ENCODE data around the gene GUSB. TPM values are rescaled to one million over a fixed set of nuclear protein-coding genes. Genes with fewer than 3 reads are reported as not detected.

Gene GUSB
- total and polyA plus RNA-seq, 2 of the 8 experiments (the other 6 are each of a cell fraction or from before 2014, with no cell fraction given) = 43.6 to 71.3 TPM

- DNase-seq (ENCODE audit: low read depth in 1 of 2, low spot score in 2 of 2) = no peak
- Histone ChIP-seq H2BK15ac (ENCODE audit: low read length) (no peak overlapping the region), H3K79me1 (ENCODE audit: low read depth, low read length) (no peaks in the 10 kb centered on the region; the same call in 1 of the 2 replicates), H3K79me2 (ENCODE audit: control insufficient read depth in 1 of 2, insufficient read depth in 2 of 2, low read length in 2 of 2) (no peaks in the 10 kb centered on the region), H2AK5ac (ENCODE audit: low read depth, low read length) (no peak overlapping the region), H2BK20ac (ENCODE audit: low read length) (no peak overlapping the region), H3K18ac (ENCODE audit: extremely low read depth, low read length) (no peak overlapping the region), H4K91ac (replicated peaks; ENCODE audit: insufficient read length, low read length) (no peak overlapping the region), H4K8ac (ENCODE audit: extremely low read depth, insufficient read depth, low read length) (no peak overlapping the region), H3K23ac (ENCODE audit: insufficient read length) (no peak overlapping the region), H4K5ac (ENCODE audit: insufficient read length, low read depth, low read length) (no peak overlapping the region), H3K4me2 (ENCODE audit: insufficient read depth in 1 of 2, low read depth in 2 of 2, low read length in 2 of 2) (no peak overlapping the region), H2BK5ac (ENCODE audit: low read depth, low read length) (no peak overlapping the region), H3K14ac (ENCODE audit: insufficient read length) (no peak overlapping the region), H3K27ac (ENCODE audit: low read depth, low read length) (no peak overlapping the region), H3K9ac (replicated peaks in 1 of 4; ENCODE audit: extremely low read depth in 1 of 4, low read depth in 3 of 4, low read length in 3 of 4) (no peak overlapping the region), H2BK12ac (ENCODE audit: low read depth, low read length) (no peak overlapping the region), H2AFZ (ENCODE audit: low read length) (no peak overlapping the region), H3K9me3 (ENCODE audit: insufficient read depth in 2 of 2, low read depth in 1 of 2, low read length in 1 of 2) (no peaks in the 10 kb centered on the region), H4K20me1 (replicated peaks in 1 of 2; ENCODE audit: control insufficient read depth in 1 of 2, insufficient read depth in 2 of 2, low read length in 2 of 2) (peaks cover 0 to 9% of the 10 kb centered on the region in 2 experiments), H3K36me3 (ENCODE audit: control insufficient read depth in 2 of 4, insufficient read depth in 4 of 4, low read length in 3 of 4) (peaks cover 21 to 81% (median 54%) of the 10 kb centered on the region in 4 experiments), H3K27me3 (replicated peaks in 1 of 4; ENCODE audit: control insufficient read depth in 3 of 4, extremely low read depth in 1 of 4, insufficient read depth in 3 of 4, low read length in 3 of 4) (no peaks in the 10 kb centered on the region), H2BK120ac (replicated peaks; ENCODE audit: low read depth, low read length) (no peak overlapping the region), H3K4me3 (ENCODE audit: extremely low read depth in 1 of 4, insufficient read depth in 2 of 4, low read depth in 3 of 4, low read length in 4 of 4) (no peak overlapping the region), H3K56ac (replicated peaks; ENCODE audit: insufficient read length, low read depth, low read length) (no peak overlapping the region), H3K4ac (replicated peaks; ENCODE audit: insufficient read length, low read depth, low read length) (no peak overlapping the region), H3K23me2 (ENCODE audit: low read depth, low read length) (no peaks in the 10 kb centered on the region), H3K4me1 (replicated peaks in 1 of 4; ENCODE audit: control insufficient read depth in 3 of 4, insufficient read depth in 4 of 4, low read length in 3 of 4) (no peaks in the 10 kb centered on the region)
- CTCF ChIA-PET (ENCODE audit: partially characterized antibody) = no interaction called here
- FAIRE-seq = no peak
- POLR2A ChIA-PET (ENCODE audit: partially characterized antibody) = interaction anchor here (1.3 to 1.7 kb wide), 2 partner anchors 14 to 15 kb away, joined by 3 to 4 read pairs; partner anchors contain the start of gene GUSB
- 92% methylated on average over 4 of the region's 6 CpGs; no CpG with 5 or more reads in 1 of the 2 experiments for WGBS, 2 experiments (ENCODE audit: extremely low coverage in 1 of 2, insufficient coverage in 1 of 2, insufficient read length in 1 of 2, insufficient replicate concordance in 2 of 2, low coverage in 1 of 2, low lambda C conversion rate in 2 of 2, missing lambda C conversion rate in 1 of 2)
- no peak for TF ChIP-seq E2F6 (IDR thresholded peaks at IDR 0.05)
- no peak for TF ChIP-seq SP1 (IDR thresholded peaks at IDR 0.05; ENCODE audit: low read depth, low read length)
- TF ChIP-seq JUND (IDR thresholded peaks at IDR 0.05; ENCODE audit: low read length) = no peak
- TF ChIP-seq BACH1 (IDR thresholded peaks at IDR 0.05; ENCODE audit: low read length) = no peak
- TF ChIP-seq KDM5A (IDR thresholded peaks at IDR 0.05; ENCODE audit: low read length) = no peak
- no peak for TF ChIP-seq RXRA (IDR thresholded peaks at IDR 0.05; ENCODE audit: insufficient read depth, low read depth, low read length)
- TF ChIP-seq SIRT6 (IDR thresholded peaks at IDR 0.05; ENCODE audit: low read length) = no peak
- no peak for TF ChIP-seq SAP30 (IDR thresholded peaks at IDR 0.05; ENCODE audit: insufficient read depth, insufficient replicate concordance, low read length)
- no peak for TF ChIP-seq SUZ12 (IDR thresholded peaks at IDR 0.05; ENCODE audit: low read length)
- TF ChIP-seq, protein P1, sequence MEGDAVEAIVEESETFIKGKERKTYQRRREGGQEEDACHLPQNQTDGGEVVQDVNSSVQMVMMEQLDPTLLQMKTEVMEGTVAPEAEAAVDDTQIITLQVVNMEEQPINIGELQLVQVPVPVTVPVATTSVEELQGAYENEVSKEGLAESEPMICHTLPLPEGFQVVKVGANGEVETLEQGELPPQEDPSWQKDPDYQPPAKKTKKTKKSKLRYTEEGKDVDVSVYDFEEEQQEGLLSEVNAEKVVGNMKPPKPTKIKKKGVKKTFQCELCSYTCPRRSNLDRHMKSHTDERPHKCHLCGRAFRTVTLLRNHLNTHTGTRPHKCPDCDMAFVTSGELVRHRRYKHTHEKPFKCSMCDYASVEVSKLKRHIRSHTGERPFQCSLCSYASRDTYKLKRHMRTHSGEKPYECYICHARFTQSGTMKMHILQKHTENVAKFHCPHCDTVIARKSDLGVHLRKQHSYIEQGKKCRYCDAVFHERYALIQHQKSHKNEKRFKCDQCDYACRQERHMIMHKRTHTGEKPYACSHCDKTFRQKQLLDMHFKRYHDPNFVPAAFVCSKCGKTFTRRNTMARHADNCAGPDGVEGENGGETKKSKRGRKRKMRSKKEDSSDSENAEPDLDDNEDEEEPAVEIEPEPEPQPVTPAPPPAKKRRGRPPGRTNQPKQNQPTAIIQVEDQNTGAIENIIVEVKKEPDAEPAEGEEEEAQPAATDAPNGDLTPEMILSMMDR (IDR thresholded peaks at IDR 0.05; ENCODE audit: control extremely low read depth in 1 of 3, insufficient read depth in 1 of 3, low read depth in 1 of 3, low read length in 3 of 3) = no peak
- TF ChIP-seq CREB1 (IDR thresholded peaks at IDR 0.05) = no peak
- no peak for TF ChIP-seq ZNF274 (IDR thresholded peaks at IDR 0.05; ENCODE audit: borderline replicate concordance, extremely low read depth, low read length)
These were observed 15.9 kb downstream of the GUSB start for GRCh38 chr7:65966146-65966545.

Data from H1 (cell line).